Transverse colon (tissue), 4 donors: Measurements from ENCODE around the gene JARID2. TPM values are rescaled to one million over a fixed set of nuclear protein-coding genes. Genes with fewer than 3 reads are reported as not detected.
A peak's percentile ranks its signal among the peaks of the same experiment; 100 is the strongest.

ENCODE experiments used
- DNase-seq: peaks from one replicate; pipeline ENCODE4 v3.0.0-alpha.2; 2019
- H3K27ac ChIP-seq, 4 donors: fragments of 200-600 bp; sonication (generic); 2 replicates each; pipeline ENCODE4 v1.5.1; 2016 to 2018; ENCODE audit warnings: inconsistent platforms in 4 of 4
- H3K27me3 ChIP-seq: fragments of 200-600 bp; sonication (generic); 2 replicates; pipeline ENCODE4 v1.5.1; 2017; ENCODE audit warnings: inconsistent platforms
- H3K36me3 ChIP-seq, 4 donors: fragments of 200-600 bp; sonication (generic); 2 replicates each; pipeline ENCODE4 v1.5.1; 2017 to 2019; ENCODE audit warnings: inconsistent platforms in 4 of 4
- H3K4me1 ChIP-seq, 4 donors: fragments of 200-600 bp; sonication (generic); 2 replicates each; pipeline ENCODE4 v1.5.1; 2017 to 2020; ENCODE audit warnings: inconsistent platforms in 4 of 4
- H3K4me3 ChIP-seq, 4 donors: fragments of 200-600 bp; sonication (generic); 1 replicate in 1 of 4; 2 replicates in 3 of 4; pipeline versions ENCODE4 v1.5.1 to v1.6.1; 2017 to 2019; ENCODE audit warnings: inconsistent platforms in 4 of 4
- H3K9me3 ChIP-seq, 2 donors: fragments of 200-600 bp; sonication (generic); 2 replicates each; pipeline ENCODE4 v1.5.1; 2017 to 2019; ENCODE audit warnings: inconsistent platforms in 2 of 2
- CTCF ChIP-seq, 5 experiments: fragments of 200-600 bp in 3 of 5; fragments of 450-650 bp in 2 of 5; sonication (generic) in 3 of 5; IDR thresholded peaks; 1 replicate in 2 of 5; 2 replicates in 3 of 5; pipeline ENCODE4 v1.5.1; 2016 to 2017; ENCODE audit warnings: antibody characterized with exemption in 5 of 5, inconsistent platforms in 3 of 5, mild to moderate bottlenecking in 2 of 5, moderate library complexity in 1 of 5
- EP300 ChIP-seq: sonication (generic); formaldehyde crosslinking; IDR thresholded peaks from one replicate; pipeline ENCODE4 v1.6.1; 2017; ENCODE audit warnings: antibody characterized with exemption, low read depth
- POLR2A ChIP-seq: fragments of 450-650 bp; IDR thresholded peaks from one replicate; pipeline ENCODE4 v1.6.1; 2016; ENCODE audit warnings: antibody characterized with exemption, mild to moderate bottlenecking, moderate library complexity
- POLR2AphosphoS5 ChIP-seq, 3 donors: sonication (generic); formaldehyde crosslinking; IDR thresholded peaks; one replicate each; pipeline ENCODE4 v1.6.1; 2016; ENCODE audit warnings: antibody characterized with exemption in 3 of 3
- WGBS, 2 donors: methylation state at CpG; one replicate each; pipeline ENCODE4 v1.1.5; 2018; ENCODE audit warnings: low coverage in 1 of 2; 5-methylcytosine and 5-hydroxymethylcytosine counted together
- in situ Hi-C, 4 donors: fragments of 200-750 bp; cut with MboI; loops; one replicate each; pipeline versions ENCODE4 v1.15.0 to v1.15.1; 2017; ENCODE audit warnings: low sequenced_read_pairs in 3 of 4, low pct_ligation_motif_present in 1 of 4, low pct_unique_long_range_greater_than_20kb in 1 of 4
- intact Hi-C: fragments of 100-400 bp; cut with DNase I; formaldehyde crosslinking; loops from one replicate; pipeline ENCODE4 v1.15.1; 2023; ENCODE audit warnings: low total_unique reads
- total RNA-seq, 4 donors: library from RNA; depleted of rRNA; stranded (reverse); fragments of >200 nt; gene quantifications; one replicate each; pipeline ENCODE4 v1.1.0, GENCODE V29; 2016

Gene JARID2
- total RNA-seq, 4 donors from 2014 or later: 9.4 to 18.7 (median 10.9) TPM

GRCh38 chr6:15399641-15400470 lies 154.0 kb downstream of the JARID2 start:
- Histone ChIP-seq H3K9me3 (no peaks in the 10 kb centered on the region), H3K4me1 (peaks cover 13 to 50% (median 33%) of the 10 kb centered on the region in 4 donors), H3K27me3 (no peaks in the 10 kb centered on the region), H3K27ac (peak overlapping the region; percentile 43 to 69 (median 64)), H3K4me3 (peak overlapping the region in 2 of 4 donors; percentile 11 to 38), H3K36me3 (no peaks in the 10 kb centered on the region)
- peak; percentile 60 for DNase-seq
- in situ Hi-C loops (no loop called here), intact Hi-C loops (no loop called here)
- 11 to 40% methylated on average over 4 to 9 of the region's 9 CpGs for WGBS, 2 donors
- no peak for TF ChIP-seq POLR2AphosphoS5 (IDR thresholded peaks at IDR 0.05)
- TF ChIP-seq CTCF (IDR thresholded peaks at IDR 0.05): no peak
- TF ChIP-seq EP300: no peak
- no peak for TF ChIP-seq POLR2A

- WGBS, 2 donors: 14 to 21% methylated on average over 9 to 14 of the region's 14 CpGs
- H3K9me3 ChIP-seq: no peaks in the 10 kb centered on the region
- no peak for TF ChIP-seq POLR2A
- TF ChIP-seq POLR2AphosphoS5 (IDR thresholded peaks at IDR 0.05): peak in 1 of 3 donors; percentile 17
- peak overlapping the region; percentile 43 to 69 (median 64) for H3K27ac ChIP-seq
- H3K4me1 ChIP-seq: peaks cover 13 to 51% (median 33%) of the 10 kb centered on the region in 4 donors
- peak; percentile 47 for DNase-seq
- intact Hi-C loops: no loop called here
- no peaks in the 10 kb centered on the region for H3K27me3 ChIP-seq
- no peaks in the 10 kb centered on the region for H3K36me3 ChIP-seq
- peak overlapping the region in 3 of 4 donors; percentile 2 to 38 (median 11) for H3K4me3 ChIP-seq
- in situ Hi-C loops: no loop called here
Observed at GRCh38 chr6:15400572-15401004, 154.7 kb downstream of the JARID2 start.

GRCh38 chr6:15401120-15401519 lies 155.3 kb downstream of the JARID2 start:
- TF ChIP-seq CTCF (IDR thresholded peaks at IDR 0.05): no peak
- DNase-seq: no peak
- H3K36me3 ChIP-seq: no peaks in the 10 kb centered on the region
- 64 to 70% methylated on average over 1 of the region's 1 CpG for WGBS, 2 donors
- intact Hi-C loops (no loop called here), in situ Hi-C loops (no loop called here)
- H3K27ac ChIP-seq: peak overlapping the region; percentile 43 to 69 (median 64)
- no peaks in the 10 kb centered on the region for H3K9me3 ChIP-seq
- H3K27me3 ChIP-seq: no peaks in the 10 kb centered on the region
- H3K4me3 ChIP-seq: no peak overlapping the region
- peaks cover 13 to 51% (median 33%) of the 10 kb centered on the region in 4 donors for H3K4me1 ChIP-seq

GRCh38 chr6:15401769-15402250 lies 155.9 kb downstream of the JARID2 start:
- Histone ChIP-seq H3K27ac (peak overlapping the region in 3 of 4 donors; percentile 43 to 64 (median 63)), H3K4me1 (peaks cover 13 to 48% (median 33%) of the 10 kb centered on the region in 4 donors), H3K9me3 (no peaks in the 10 kb centered on the region), H3K27me3 (no peaks in the 10 kb centered on the region), H3K4me3 (no peak overlapping the region), H3K36me3 (no peaks in the 10 kb centered on the region)
- intact Hi-C loops (no loop called here), in situ Hi-C loops (no loop called here)
- no peak for DNase-seq
- WGBS, 2 donors: 38 to 40% methylated on average over 2 of the region's 2 CpGs
- no peak for TF ChIP-seq POLR2AphosphoS5 (IDR thresholded peaks at IDR 0.05)
- no peak for TF ChIP-seq CTCF (IDR thresholded peaks at IDR 0.05)
- TF ChIP-seq POLR2A: no peak
- no peak for TF ChIP-seq EP300
